ENCODE measurements around the gene NAT8L.

- TF ChIP-seq CTCF (IDR thresholded peaks at IDR 0.05) (no peak), POLR2AphosphoS5 (IDR thresholded peaks at IDR 0.05) (no peak), EP300 (IDR thresholded peaks at IDR 0.05) (no peak)
Measured at GRCh38 chr4:2041239-2042130, 17.6 kb upstream of the NAT8L start.

Data from esophagus muscularis mucosa (tissue), 4 donors.